SK-N-SH treated with all-trans-retinoic acid at 6 μM for 48 hours (cell line): ENCODE results near the gene CTNNA3.

ENCODE experiments used
- ARNTL ChIP-seq: fragments of 450-650 bp; formaldehyde crosslinking; IDR thresholded peaks from 2 replicates; pipeline ENCODE4 v1.5.0; 2020; ENCODE audit warnings: low read depth, mild to moderate bottlenecking, moderate library complexity, borderline replicate concordance
- GLIS3 ChIP-seq: fragments of 250-450 bp; sonication (Bioruptor Pico); IDR thresholded peaks from 2 replicates; pipeline ENCODE4 v1.5.0; 2020; ENCODE audit warnings: mild to moderate bottlenecking, moderate library complexity
- POU6F1 ChIP-seq: fragments of 250-450 bp; sonication (Bioruptor Pico); IDR thresholded peaks from 2 replicates; pipeline ENCODE4 v1.8.0; 2021; ENCODE audit warnings: low read depth, mild to moderate bottlenecking, moderate library complexity, borderline replicate concordance
- PPARA ChIP-seq: fragments of 250-450 bp; sonication (Bioruptor Pico); IDR thresholded peaks from 2 replicates; pipeline ENCODE4 v1.5.0; 2020; ENCODE audit warnings: mild to moderate bottlenecking, borderline replicate concordance
- RARB ChIP-seq: fragments of 250-450 bp; sonication (Bioruptor Pico); IDR thresholded peaks from 2 replicates; pipeline ENCODE4 v1.8.0; 2021; ENCODE audit warnings: mild to moderate bottlenecking, moderate library complexity
- TSHZ2 ChIP-seq: fragments of 250-450 bp; sonication (Bioruptor Pico); IDR thresholded peaks from 2 replicates; pipeline ENCODE4 v1.5.0; 2020; ENCODE audit warnings: mild to moderate bottlenecking, moderate library complexity
- ZFP3 ChIP-seq: fragments of 250-450 bp; sonication (Bioruptor Pico); IDR thresholded peaks from 2 replicates; pipeline ENCODE4 v1.5.0; 2020; ENCODE audit warnings: mild to moderate bottlenecking, moderate library complexity
- ZFP30 ChIP-seq: fragments of 450-650 bp; formaldehyde crosslinking; IDR thresholded peaks from 2 replicates; pipeline ENCODE4 v1.5.0; 2022; ENCODE audit warnings: mild to moderate bottlenecking, moderate library complexity
- ZNF70 ChIP-seq: fragments of 450-650 bp; formaldehyde crosslinking; IDR thresholded peaks from 2 replicates; pipeline ENCODE4 v1.5.0; 2020; ENCODE audit warnings: mild to moderate bottlenecking, moderate library complexity

- TF ChIP-seq ZFP30 (CRISPR knock-in tag) (no peak), POU6F1 (no peak), PPARA (no peak), ARNTL (CRISPR knock-in tag) (no peak), ZFP3 (CRISPR knock-in tag) (no peak), RARB (CRISPR knock-in tag) (no peak), TSHZ2 (no peak), ZNF70 (CRISPR knock-in tag) (no peak), GLIS3 (CRISPR knock-in tag) (no peak)
Observed at GRCh38 chr10:67086327-67087134, 609.5 kb downstream of the CTNNA3 start.
